Measurements from ENCODE around the gene RAB19.
"Not testable (repeated sequence)": the region's sequence is repeated elsewhere in the genome, so short reads cannot be mapped to it uniquely, and the experiment has no call there.

The RAB19 gene

DNA sequence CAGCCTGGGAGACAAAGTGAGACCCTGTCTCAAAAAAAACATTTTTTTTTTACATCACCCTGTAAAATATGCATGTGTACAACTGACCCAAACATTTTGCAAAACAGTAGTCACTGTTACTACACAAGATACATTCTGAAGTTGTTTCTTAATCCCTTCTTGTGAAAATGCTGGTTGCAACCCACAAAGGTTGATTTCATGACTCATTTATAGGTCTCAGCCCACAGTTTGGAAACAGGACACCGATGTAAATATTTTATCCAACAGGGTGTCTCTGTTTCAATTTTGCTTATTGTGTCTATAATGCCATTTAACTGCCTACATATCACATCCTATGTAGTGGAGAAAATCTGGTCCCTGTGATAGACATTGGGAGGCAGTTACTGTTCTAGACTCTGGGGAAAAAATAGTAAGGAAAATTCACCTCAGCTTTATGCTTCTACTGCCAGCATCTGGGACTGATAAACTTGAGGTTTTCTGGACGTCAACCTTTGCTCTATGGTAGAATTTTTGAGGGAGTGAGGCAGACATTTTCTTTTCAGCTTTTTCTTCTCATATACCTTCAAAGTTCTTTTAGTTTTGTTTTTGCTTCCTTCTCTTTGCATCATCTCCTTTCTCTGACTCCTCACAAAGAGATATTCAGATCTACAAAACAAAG lies 1.6 kb upstream of the RAB19 start:
- DNase-seq (ENCODE audit: low read depth): no peak

DNA sequence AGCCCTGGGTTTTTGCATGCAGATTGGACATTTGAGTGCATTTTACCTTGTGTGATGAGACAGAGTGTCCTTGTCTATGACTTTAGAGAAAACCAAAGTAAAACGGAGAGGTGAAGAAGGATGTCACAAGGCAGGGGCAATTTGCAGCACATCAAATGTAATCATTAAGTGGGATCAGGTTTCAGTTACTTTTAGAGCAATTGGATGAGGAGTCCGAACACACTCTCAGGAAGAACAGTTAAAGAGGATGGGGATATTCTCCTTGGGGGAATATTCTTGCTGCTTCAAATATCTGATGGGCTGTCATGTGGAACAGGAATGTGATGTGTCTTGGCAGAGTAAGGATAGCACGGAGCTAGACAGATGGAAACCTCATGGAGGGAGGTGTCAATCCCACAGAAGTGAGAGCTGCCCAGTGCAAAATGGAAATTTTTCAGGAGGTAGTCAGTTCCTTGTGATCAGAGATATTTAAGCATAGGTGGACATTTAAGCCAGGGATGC lies 757 bp downstream of the RAB19 start:
- DNase-seq (ENCODE audit: low read depth): no peak

DNA sequence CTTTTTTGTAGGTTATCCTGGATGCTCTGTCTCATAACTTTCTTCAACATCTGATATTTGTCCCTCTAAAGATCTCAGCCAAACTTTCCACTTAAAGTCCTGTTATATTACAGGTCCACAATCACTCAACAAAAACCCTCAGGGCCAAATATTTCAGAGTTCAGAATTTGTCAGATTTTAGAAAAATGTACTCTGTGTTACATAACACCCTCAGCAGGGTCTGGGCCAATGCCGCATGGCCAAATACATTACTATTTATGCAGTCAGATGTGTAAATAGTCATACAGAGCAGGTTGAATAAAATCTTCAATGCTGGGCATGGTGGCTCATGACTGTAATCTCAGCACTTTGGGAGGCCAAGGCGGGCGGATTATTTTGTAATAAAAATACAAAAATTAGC lies 11.5 kb downstream of the RAB19 start:
- no peak for DNase-seq (ENCODE audit: low read depth)

DNA sequence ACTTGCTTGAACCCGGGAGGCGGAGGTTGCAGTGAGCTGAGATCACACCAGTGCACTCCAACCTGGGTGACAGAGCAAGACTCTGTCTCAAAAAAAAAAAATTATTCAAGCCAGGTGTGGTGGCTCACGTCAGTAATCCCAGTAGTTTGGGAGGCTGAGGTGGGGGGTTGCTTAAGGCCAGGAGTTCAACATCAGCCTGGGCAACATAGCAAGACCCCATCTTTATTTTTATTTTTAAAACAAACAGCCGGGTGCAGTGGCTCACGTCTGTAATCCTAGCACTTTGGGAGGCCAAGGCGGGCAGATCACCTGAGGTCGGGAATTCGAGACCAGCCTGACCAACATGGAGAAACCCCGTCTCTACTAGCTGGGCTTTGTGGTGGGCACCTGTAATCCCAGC lies 12.0 kb downstream of the RAB19 start:
- DNase-seq (ENCODE audit: low read depth): not testable (repeated sequence)

DNA sequence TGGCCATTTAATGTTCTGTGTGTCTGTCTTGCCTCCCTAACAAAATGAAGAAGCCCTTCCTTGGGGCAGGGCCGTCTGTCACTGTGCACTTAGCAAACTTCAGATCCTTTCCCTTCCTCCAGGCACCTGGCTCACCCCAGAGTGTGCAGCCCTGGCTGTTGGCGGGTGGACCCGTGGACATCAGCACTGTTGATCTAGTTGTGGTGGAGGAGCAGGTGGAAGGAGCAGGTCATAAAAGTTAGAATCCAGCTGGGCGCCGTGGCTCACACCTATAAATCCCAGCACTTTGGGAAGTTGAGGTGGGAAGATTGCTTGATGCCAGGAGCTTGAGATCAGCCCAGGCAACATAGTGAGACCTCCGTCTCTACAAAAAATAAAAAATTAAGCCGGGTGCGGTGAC lies 12.7 kb downstream of the RAB19 start:
- DNase-seq (ENCODE audit: low read depth): no peak

DNA sequence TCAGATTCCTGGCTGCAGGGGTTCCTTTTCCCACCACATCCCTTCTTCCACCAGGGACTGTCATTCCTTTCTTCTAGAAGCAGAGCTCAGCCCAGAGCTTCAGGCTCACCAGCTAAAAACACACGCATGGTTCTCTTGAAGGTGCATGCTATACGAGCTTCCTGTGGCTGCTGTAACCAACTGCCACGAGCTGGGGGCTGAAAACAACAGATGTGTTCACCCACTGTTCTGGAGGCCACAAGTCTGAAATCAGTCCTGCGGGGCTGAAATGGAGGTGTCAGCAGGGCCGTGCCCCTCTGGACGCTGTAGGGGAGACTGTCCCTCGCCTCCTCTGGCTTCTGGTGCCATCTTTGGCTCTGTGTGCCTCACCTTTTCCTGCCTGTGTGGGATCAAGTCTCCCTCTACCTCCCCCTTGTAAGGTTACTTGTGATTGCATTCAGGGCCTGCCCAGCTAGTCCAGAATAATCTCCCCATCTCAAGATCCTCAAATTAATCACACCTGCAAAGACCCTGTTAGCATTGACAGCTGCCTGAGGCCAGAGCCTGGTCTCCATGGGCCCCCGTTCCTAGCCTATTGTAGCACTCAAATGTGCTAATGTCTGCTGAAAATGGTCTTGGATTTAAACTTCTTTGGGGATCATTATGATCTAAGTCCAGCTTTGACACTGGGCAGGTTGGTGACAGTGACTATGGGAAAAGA lies 13.7 kb downstream of the RAB19 start:
- DNase-seq (ENCODE audit: low read depth): no peak

DNA sequence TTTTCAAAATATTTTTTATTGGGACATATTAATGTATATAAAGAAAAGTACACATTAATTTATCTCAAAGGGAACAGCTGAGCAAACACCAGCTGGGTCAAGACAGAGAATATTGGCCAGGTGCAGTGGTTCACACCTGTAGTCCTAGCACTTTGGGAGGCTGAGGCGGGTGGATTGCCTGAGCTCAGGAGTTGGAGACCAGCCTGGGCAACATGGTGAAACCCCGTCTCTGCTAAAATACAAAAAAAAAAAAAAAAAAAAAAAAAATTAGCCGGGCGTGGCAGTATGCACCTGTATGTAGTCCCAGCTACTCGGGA lies 14.3 kb downstream of the RAB19 start:
- DNase-seq (ENCODE audit: low read depth): not testable (repeated sequence)

DNA sequence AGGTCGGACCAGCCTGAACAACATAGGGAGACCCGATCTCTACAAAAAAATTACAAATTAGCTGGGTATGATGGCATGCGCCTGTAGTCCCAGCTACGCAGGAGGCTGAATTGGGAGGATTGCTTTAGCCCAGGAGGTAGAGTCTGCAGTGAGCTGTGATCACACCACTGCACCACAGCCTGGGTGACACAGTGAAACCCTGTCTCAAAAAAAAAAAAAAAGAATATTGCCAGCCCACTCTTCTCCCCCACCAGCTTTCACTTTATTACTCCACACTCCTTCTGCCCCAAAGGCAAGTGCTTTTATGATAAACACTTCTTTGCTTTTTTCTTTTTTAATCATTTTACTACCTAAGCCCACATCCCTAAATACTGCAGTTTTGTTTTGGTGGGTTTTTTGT lies 14.8 kb downstream of the RAB19 start:
- DNase-seq (ENCODE audit: low read depth): no peak

DNA sequence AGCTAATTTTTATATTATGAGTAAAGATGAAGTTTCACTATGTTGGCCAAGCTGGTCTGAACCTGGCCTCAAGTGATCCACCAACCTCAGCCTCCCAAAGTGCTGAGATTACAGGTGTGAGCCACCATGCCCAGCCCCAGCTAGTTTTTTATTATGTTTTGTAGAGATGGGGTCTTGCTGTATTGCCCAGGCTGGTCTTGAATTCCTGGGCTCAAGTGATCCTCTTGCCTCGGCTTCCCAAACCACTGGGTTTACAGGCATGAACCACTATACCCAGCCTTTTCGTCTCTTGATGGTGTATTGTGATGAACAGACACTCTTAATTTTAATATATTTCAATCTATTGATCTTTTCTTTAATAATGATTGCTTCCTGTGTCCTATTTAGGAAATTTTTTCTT lies 17.7 kb downstream of the RAB19 start:
- DNase-seq (ENCODE audit: low read depth): no peak

DNA sequence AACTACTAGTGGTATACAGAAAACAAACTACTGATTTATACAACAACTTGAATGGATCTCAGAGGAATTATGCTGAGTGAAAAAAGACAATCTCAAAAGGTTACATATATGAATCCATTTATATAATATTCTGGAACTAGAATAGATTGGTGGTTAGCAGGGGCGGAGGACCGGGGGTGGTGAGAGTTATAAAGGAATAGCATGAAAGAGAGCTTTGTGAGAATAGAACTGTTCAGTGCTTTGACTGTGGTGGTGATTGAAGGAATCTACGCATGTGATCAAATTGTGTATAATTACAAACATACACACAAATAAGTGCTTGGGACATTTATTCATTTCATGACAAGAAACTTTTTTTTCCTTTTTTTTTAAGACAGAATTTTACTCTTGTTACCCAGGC lies 19.6 kb downstream of the RAB19 start:
- DNase-seq (ENCODE audit: low read depth): no peak

DNA sequence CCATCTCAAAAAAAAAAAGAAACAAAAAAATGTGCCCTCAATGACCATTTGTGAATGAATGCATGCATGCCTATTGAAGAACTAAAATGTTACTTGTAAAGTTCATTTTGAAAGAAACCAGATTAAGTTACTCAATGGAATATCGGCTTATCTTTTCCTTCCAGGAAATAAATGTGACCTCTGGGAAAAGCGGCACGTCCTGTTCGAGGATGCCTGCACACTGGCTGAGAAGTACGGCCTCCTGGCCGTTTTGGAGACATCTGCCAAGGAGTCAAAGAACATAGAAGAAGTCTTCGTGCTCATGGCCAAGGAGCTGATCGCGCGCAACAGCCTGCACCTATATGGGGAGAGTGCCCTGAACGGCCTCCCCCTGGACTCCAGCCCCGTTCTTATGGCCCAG lies 21.9 kb downstream of the RAB19 start:
- no peak for DNase-seq (ENCODE audit: low read depth)

DNA sequence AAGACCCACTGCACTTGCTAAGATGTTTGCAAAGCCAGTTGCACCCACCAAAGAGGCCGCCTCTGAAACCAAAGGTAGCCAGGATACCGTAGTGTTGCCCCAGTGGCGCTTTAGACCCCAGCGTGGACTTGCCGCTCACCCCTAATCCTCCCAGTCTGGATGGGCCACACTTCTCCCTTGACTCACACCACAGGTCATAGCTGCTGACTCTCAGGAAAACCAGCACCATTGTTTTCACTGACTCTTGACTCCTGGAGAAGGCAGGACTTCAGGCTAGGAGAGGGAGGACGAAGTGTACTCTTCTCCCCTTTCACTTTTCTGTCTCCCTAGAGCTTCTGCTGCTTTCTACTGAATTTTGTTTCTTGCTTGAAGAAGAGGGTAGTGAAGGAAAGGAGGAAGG lies 22.3 kb downstream of the RAB19 start:
- no peak for DNase-seq (ENCODE audit: low read depth)

DNA sequence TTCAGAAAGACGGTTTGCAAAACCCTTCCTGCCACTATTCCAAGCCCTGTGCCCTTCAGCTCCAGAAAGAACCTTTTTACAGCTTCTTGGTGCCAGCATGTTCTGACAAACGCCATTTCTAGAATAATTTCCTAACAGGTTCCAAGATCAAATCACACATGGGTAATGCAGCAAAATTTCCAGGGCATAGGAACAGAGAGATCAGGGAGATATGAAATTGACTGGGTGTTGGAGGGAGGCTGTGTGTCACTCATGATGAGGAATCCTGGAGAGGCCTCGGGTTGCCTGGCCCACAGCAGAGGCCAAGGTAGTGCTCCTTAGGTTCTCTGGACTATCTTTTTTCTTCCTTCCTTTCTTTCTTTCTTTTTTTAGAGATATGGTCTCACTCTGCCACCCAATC lies 29.5 kb downstream of the RAB19 start:
- no peak for DNase-seq (ENCODE audit: low read depth)

DNA sequence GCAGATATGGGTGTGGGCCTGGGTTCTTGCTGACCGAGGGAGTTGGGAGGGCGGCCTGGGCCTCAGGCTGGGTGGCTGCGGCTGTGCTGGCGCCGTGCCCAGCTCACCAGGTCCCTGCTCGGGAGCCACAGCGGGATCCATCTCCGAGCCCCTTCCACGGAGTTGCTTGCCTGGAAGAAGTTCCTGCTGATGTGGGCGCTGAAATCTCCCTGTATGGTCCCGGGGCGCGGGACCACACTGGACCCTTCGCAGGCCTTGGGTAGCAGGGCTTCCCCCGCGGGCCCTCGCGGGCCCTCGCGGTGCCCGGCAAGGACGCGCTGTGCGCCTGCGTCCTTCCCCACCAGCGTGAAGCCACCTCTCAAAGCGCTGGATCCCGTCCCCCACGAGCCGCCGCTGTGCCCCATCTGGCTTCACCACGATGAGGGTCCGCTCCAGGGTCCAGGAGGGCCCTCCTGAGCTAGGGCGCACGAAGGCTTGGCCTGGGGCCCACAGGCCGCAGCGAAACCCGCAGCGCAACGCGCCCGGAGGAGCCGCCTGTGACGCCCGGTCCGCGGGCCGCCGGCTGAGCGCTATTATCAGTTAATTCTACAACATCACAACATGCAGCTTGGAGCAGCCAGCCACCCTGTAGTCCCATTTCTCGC lies 31.5 kb downstream of the RAB19 start:
- DNase-seq (ENCODE audit: low read depth): no peak

DNA sequence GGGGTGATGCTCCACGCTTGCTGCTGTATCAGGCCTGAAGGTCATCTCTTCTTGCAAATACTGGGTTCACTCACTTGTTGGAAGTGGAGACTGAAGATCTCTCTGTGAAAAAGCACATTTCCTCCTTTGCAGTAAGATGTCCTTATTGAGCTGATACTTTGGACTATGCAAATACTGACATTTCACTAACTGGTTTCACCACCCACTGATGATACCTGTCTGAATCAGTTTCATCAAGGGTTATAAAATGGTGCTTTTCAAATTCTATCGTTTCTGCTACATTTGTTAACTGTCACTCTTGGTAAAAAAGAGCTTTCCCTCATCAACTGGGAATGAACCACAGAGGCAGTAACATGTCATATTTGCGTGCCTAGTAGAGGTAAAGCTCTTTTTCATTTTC lies 35.5 kb downstream of the RAB19 start:
- DNase-seq (ENCODE audit: low read depth): no peak

DNA sequence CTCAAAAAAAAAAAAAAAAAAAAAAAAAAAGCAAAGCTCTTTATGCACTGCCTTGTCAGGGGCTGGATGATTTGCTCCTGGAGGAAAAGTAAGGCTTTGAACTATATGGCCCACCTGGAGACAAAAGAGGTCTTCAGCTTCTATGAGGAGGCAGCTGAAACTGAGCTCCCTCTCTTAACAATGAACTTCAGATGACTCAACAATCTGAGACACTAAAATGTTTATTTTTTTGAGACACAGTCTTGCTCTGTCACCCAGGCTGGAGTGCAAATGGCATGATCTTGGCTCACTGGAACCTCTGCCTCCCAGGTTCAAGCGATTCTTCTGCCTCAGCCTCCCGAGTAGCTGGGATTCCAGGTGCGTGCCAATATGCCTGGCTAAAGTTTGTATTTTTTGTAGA lies 36.7 kb downstream of the RAB19 start:
- no peak for DNase-seq (ENCODE audit: low read depth)

DNA sequence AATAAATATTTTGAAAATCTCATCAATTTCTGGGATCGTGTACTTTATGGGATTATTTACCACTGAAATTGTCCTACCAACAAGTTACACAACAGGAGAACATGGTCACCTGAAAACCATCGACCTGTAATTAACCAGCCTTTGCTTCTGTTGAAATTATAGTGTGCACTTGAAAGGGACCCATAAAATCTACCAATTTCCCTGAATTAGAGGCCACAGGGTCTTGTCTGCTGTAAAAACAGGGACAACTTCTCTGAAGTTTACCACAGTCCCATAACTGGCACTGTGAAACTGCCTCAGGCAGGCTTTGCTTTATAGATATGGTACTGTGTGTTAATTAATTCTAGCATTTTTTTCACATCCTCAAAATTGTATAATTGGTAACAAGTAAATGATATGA lies 37.7 kb downstream of the RAB19 start:
- DNase-seq (ENCODE audit: low read depth): no peak

DNA sequence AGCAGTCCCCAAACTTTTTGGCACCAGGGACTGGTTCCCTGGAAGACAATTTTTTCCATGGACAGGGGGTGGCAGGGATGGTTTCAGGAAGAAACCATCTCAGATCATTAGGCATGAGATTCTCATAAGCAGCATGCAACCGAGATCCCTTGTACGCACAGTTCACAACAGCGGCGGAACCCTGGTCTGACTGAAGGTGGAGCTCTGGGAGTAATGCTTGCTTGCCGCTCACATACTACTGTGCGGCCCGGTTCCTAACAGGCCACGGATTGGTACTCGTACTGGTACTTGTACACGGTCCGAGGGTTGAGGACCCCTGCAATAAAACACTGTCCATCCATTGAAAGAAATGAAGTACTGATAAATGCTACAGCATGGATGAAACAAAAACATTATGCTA lies 42.6 kb downstream of the RAB19 start:
- no peak for DNase-seq (ENCODE audit: low read depth)

DNA sequence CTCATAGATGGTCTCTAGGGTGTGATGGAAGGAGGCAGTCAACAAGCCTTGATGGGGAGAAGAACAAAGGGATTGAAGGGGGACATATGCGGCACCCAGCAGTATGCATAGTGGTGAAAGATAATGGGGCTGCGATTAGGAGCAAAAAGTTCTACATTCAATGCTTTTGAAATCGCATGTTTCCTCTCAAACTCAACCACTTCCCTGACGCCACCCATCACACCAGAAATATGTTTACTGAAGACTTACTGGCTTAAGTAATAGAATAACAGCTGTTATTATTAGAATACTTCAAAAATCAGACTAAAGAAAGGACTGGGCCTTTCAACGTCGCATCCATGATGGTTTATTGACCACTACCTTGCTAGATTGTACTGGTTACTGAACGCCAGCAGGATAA lies 44.0 kb downstream of the RAB19 start:
- no peak for DNase-seq (ENCODE audit: low read depth)

DNA sequence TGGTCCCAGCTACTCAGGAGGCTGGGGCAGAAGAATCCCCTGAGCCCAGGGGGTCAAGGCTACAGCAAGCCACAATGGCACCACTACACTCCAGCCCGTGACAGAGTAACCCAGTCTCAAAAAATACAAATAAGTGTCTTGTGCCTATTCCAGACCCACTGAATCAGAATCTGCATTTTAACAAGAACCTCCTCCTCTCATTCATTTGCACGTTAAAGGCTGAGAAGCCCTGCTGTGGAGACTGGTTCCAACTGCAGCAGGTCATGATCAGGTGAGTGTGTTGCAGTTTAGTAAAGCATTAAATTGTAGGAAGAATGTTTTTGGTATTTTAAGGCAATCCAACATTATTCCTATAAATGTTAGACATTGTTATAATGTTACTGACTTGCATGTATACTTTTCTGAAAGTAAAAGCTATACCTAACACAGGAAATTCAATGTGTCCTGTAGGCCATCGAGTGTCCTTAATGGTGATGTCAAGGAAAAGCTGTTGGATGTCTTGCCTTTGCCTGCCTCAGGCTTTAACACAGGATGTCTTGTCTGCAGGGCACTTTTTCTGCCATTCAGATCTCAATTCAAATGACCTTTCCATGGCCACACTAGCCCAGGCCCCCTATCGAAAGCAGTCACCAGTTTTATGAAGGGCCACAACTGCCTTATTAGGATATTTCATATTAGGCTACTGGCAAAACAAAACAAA lies 45.1 kb downstream of the RAB19 start:
- no peak for DNase-seq (ENCODE audit: low read depth)

DNA sequence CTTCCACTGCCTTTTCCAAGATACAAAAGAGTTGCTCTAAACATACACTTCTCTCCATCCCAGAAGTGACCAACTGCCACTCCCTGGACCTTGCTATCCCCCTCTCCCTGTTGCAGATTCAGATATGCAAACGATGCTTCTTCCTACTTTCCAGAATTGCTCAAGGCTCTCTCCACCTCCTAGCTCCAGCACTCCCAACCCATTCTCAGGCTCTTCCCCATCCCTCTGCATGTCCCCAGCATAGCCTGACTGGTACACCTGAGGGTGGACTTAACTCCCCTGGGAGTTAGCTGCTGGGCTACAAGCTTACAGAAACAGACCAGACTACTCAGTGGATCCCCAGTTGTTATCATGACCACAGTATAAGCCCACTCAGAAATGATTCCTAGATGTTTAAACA lies 47.9 kb downstream of the RAB19 start:
- no peak for DNase-seq (ENCODE audit: low read depth)

DNA sequence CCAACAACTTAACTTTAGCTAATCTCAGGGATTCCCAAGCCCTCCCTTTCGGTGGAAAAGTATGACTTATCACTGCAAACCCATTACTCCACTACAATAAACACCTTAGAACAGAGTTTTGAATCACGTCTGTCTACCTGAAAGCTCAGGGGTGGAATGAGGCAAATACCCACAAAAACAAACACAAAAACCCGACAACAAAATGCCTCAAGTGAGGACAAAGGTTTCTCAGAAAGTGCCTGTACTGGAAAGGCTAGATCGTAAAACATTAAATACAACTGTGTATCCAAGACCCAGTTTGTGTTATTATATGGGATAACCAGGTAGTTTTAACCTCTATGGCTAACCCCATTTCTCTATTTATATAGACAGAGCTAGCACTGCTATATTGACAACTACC lies 49.4 kb downstream of the RAB19 start:
- DNase-seq (ENCODE audit: low read depth): no peak

All from stimulated activated CD8-positive, alpha-beta memory T cell treated with anti-CD3 and anti-CD28 coated beads, Interleukin-4, amount 100 ng/mL, for 24 hours (primary cell).